HepG2 (cell line): ENCODE data around the gene NUBP2. TPM values are rescaled to one million over a fixed set of nuclear protein-coding genes. Genes with fewer than 3 reads are reported as not detected.

Experiments used
- ATF7 ChIP-seq, 2 experiments: fragments of 450-650 bp in 1 of 2; sonication (generic) in 1 of 2; formaldehyde crosslinking in 1 of 2; IDR thresholded peaks; 2 replicates each; pipeline versions ENCODE4 v1.4.0 to v1.6.1; 2016 to 2020; ENCODE audit warnings: antibody characterized with exemption in 1 of 2, mild to moderate bottlenecking in 1 of 2, missing genetic modification reagents in 1 of 2
- DNMT3B ChIP-seq: conservative IDR thresholded peaks from 2 replicates; pipeline ENCODE4 v1.6.1; 2016; ENCODE audit warnings: missing biosample characterization, control low read depth
- ETS1 ChIP-seq: sonication (generic); formaldehyde crosslinking; IDR thresholded peaks from 2 replicates; pipeline ENCODE4 v1.4.0; 2020; ENCODE audit warnings: missing genetic modification reagents
- HES4 ChIP-seq: sonication (generic); formaldehyde crosslinking; IDR thresholded peaks from 2 replicates; pipeline ENCODE4 v1.9.0; 2021; ENCODE audit warnings: mild to moderate bottlenecking, missing genetic modification reagents, borderline replicate concordance
- MBD4 ChIP-seq: IDR thresholded peaks from 2 replicates; pipeline ENCODE4 v1.6.1; 2012; ENCODE audit warnings: low read length, inconsistent platforms, borderline replicate concordance
- MXD4 ChIP-seq: IDR thresholded peaks from 2 replicates; pipeline ENCODE4 v1.6.1; 2016; ENCODE audit warnings: mild to moderate bottlenecking, missing biosample characterization, missing genetic modification reagents
- NR3C1 ChIP-seq: sonication (generic); formaldehyde crosslinking; IDR thresholded peaks from 2 replicates; pipeline ENCODE4 v1.4.0; 2020; ENCODE audit warnings: missing genetic modification reagents
- PCBP2 ChIP-seq: fragments of 200-400 bp; formaldehyde crosslinking; optimal IDR thresholded peaks from 2 replicates; pipeline ENCODE3; 2018; ENCODE audit warnings: low read length, low read depth; ENCODE audit not compliant: poor library complexity, severe bottlenecking
- PRDM4 ChIP-seq: sonication (generic); formaldehyde crosslinking; IDR thresholded peaks from 2 replicates; pipeline ENCODE4 v1.9.0; 2021; ENCODE audit warnings: missing genetic modification reagents, borderline replicate concordance
- RCOR2 ChIP-seq: IDR thresholded peaks from 2 replicates; pipeline ENCODE4 v1.6.1; 2016; ENCODE audit warnings: missing biosample characterization, missing genetic modification reagents
- RFXAP ChIP-seq: sonication (generic); formaldehyde crosslinking; IDR thresholded peaks from 2 replicates; pipeline ENCODE4 v1.4.0; 2020; ENCODE audit warnings: missing genetic modification reagents, borderline replicate concordance
- SATB2 ChIP-seq: sonication (generic); formaldehyde crosslinking; IDR thresholded peaks from 2 replicates; pipeline ENCODE4 v1.5.0; 2020; ENCODE audit warnings: missing genetic modification reagents
- SNRNP70 ChIP-seq: fragments of 200-400 bp; formaldehyde crosslinking; IDR thresholded peaks from 2 replicates; pipeline ENCODE4 v1.6.1; 2017; ENCODE audit warnings: mild to moderate bottlenecking, low read depth, low read length, moderate library complexity
- SP5 ChIP-seq: IDR thresholded peaks from 2 replicates; pipeline ENCODE4 v1.6.1; 2016; ENCODE audit warnings: low read depth, borderline replicate concordance
- TFDP2 ChIP-seq: sonication (generic); formaldehyde crosslinking; IDR thresholded peaks from 2 replicates; pipeline ENCODE4 v1.4.0; 2020; ENCODE audit warnings: missing genetic modification reagents
- XRCC5 ChIP-seq: fragments of 200-400 bp; formaldehyde crosslinking; optimal IDR thresholded peaks from 2 replicates; pipeline ENCODE3; 2017; ENCODE audit warnings: mild to moderate bottlenecking, low read length
- ZNF317 ChIP-seq: sonication (generic); formaldehyde crosslinking; IDR thresholded peaks from 2 replicates; pipeline ENCODE4 v1.5.0; 2020; ENCODE audit warnings: mild to moderate bottlenecking, missing genetic modification reagents
- ZNF562 ChIP-seq: sonication (generic); formaldehyde crosslinking; IDR thresholded peaks from 2 replicates; pipeline ENCODE4 v1.8.0; 2022; ENCODE audit warnings: missing genetic modification reagents, borderline replicate concordance
- ZNF691 ChIP-seq: sonication (generic); formaldehyde crosslinking; IDR thresholded peaks from 2 replicates; pipeline ENCODE4 v1.4.0; 2020; ENCODE audit warnings: missing genetic modification reagents, low read depth, mild to moderate bottlenecking, borderline replicate concordance
- ZNF770 ChIP-seq: sonication (generic); formaldehyde crosslinking; IDR thresholded peaks from 2 replicates; pipeline ENCODE4 v1.5.0; 2020; ENCODE audit warnings: mild to moderate bottlenecking, missing genetic modification reagents
- ZNF775 ChIP-seq: sonication (generic); formaldehyde crosslinking; IDR thresholded peaks from 2 replicates; pipeline ENCODE4 v1.4.0; 2020; ENCODE audit warnings: missing genetic modification reagents, mild to moderate bottlenecking, moderate library complexity, borderline replicate concordance
- polyA plus RNA-seq, 8 experiments: library from polyadenylated mRNA; depleted of rRNA in 3 of 8; stranded (reverse) in 7 of 8; unstranded in 1 of 8; fragments of >200 nt; fragmentation: Illumina TruSeq in 4 of 8; extraction: Trizol in 4 of 8; gene quantifications; 2 replicates each; pipeline versions ENCODE4 v1.2.1 to v1.2.3, GENCODE V29; 2011 to 2016; ENCODE audit warnings: low read depth in 4 of 8, missing spikeins in 1 of 8, mixed read lengths in 1 of 8; ENCODE audit not compliant: insufficient read depth in 1 of 8
- total RNA-seq, 5 experiments: library from RNA; depleted of rRNA; stranded (reverse); fragments of >200 nt; fragmentation: Illumina TruSeq; extraction: Trizol; gene quantifications; 2 replicates each; pipeline ENCODE4 v1.2.3, GENCODE V29; 2016; ENCODE audit warnings: low read depth in 1 of 5

NUBP2 gene
- total and polyA plus RNA-seq, 2 of the 13 experiments (the other 11 are each of a cell fraction or from before 2014, with no cell fraction given): 25.7 to 61.5 TPM

GRCh38 chr16:1794221-1794871 lies 11.6 kb downstream of the NUBP2 start (continued):
- no peak for TF ChIP-seq ZNF775 (CRISPR knock-in tag)
- no peak for TF ChIP-seq NR3C1 (CRISPR knock-in tag)
- no peak for TF ChIP-seq ETS1 (CRISPR knock-in tag)
- 0 out of 2 replicates have a peak, but pooled peaks have one; percentile 31 for TF ChIP-seq ZNF317
- peak; percentile 56; the same call in 1 of the 2 replicates for TF ChIP-seq MXD4 (CRISPR knock-in tag)
- peak; percentile 84 for TF ChIP-seq SP5 (CRISPR knock-in tag)
- peak; percentile 27 for TF ChIP-seq XRCC5
- TF ChIP-seq RCOR2: no peak
- no peak; the same call in 1 of the 2 replicates for TF ChIP-seq TFDP2 (CRISPR knock-in tag)
- no peak for TF ChIP-seq HES4 (CRISPR knock-in tag)
- no peak for TF ChIP-seq ATF7 (IDR thresholded peaks at IDR 0.05)
- TF ChIP-seq ATF7 (CRISPR knock-in tag; IDR thresholded peaks at IDR 0.05): 0 out of 2 replicates have a peak, but pooled peaks have one; percentile 52
- TF ChIP-seq DNMT3B (CRISPR knock-in tag): no peak
- TF ChIP-seq ZNF691 (CRISPR knock-in tag): 0 out of 2 replicates have a peak, but pooled peaks have one; percentile 36
- no peak for TF ChIP-seq PCBP2
- no peak for TF ChIP-seq RFXAP (CRISPR knock-in tag)
- TF ChIP-seq SNRNP70: no peak
- no peak for TF ChIP-seq MBD4
- TF ChIP-seq PRDM4 (CRISPR knock-in tag): no peak
- TF ChIP-seq ZNF770 (CRISPR knock-in tag): peak; percentile 47
- no peak for TF ChIP-seq SATB2 (CRISPR knock-in tag)
- TF ChIP-seq ZNF562 (CRISPR knock-in tag): no peak
